Activated T-helper 1 cell treated with anti-CD3 and anti-CD28 coated beads, Interleukin-12 subunit alpha, Interleukin-12 subunit beta, Interleukin-2, Interleukin-4 antibody, amounts not matched to agents 30 ng/mL and 10 ng/mL and 1 ng/mL, durations not matched to agents 14 hours and 24 hours and 36 hours (primary cell): ENCODE data around the gene ANKDD1A. TPM values are rescaled to one million over a fixed set of nuclear protein-coding genes. Genes with fewer than 3 reads are reported as not detected.

Experiments used
- DNase-seq: peaks from one replicate; pipeline ENCODE4 v3.0.0; 2021; ENCODE audit warnings: low spot score
- H3K27ac Mint-ChIP-seq: one replicate; pipeline ENCODE4 v1.8.0; 2021; ENCODE audit warnings: mild to moderate bottlenecking, mixed read lengths
- H3K27me3 Mint-ChIP-seq: one replicate; pipeline ENCODE4 v1.8.0; 2022; ENCODE audit warnings: mild to moderate bottlenecking, moderate library complexity, mixed read lengths; ENCODE audit not compliant: insufficient read depth
- H3K36me3 Mint-ChIP-seq: one replicate; pipeline ENCODE4 v1.8.0; 2021; ENCODE audit warnings: low read depth, mixed read lengths
- H3K4me1 Mint-ChIP-seq: one replicate; pipeline ENCODE4 v1.8.0; 2021; ENCODE audit warnings: low read depth, mixed read lengths
- H3K4me3 Mint-ChIP-seq: one replicate; pipeline ENCODE4 v1.8.0; 2021; ENCODE audit warnings: mild to moderate bottlenecking, moderate library complexity, mixed read lengths
- H3K9me3 Mint-ChIP-seq: one replicate; pipeline ENCODE4 v1.8.0; 2021; ENCODE audit warnings: mixed read lengths
- intact Hi-C: fragments of 100-400 bp; cut with micrococcal nuclease; formaldehyde crosslinking; loops from one replicate; pipeline ENCODE4 v1.15.1; 2024
- total RNA-seq: library from RNA; stranded (reverse); gene quantifications from 2 replicates; pipeline ENCODE4 v1.2.3, GENCODE V29; 2022

ANKDD1A gene
- total RNA-seq, 1 donor from 2014 or later, result 1.3 TPM

DNA sequence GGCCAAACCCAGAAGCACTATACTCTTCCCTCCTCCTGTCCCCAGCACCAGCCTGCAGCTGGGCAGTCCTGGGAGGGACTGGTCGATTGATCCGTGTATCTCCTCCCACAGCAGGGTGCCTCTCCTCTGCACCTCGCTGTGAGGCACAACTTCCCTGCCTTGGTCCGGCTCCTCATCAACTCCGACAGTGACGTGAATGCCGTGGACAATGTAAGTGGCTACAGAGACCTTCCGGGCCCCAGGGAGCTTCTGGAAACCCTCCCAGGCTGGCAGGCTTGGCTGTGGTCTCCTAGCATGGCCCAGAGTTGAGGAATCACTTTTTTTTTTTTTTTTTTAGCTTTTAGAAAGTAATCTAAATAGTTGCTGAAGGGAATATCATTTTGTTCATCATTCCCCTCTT is 30.7 kb downstream of the ANKDD1A start:
- intact Hi-C loops, result no loop called here
- no peak overlapping the region for H3K27ac Mint-ChIP-seq

DNA sequence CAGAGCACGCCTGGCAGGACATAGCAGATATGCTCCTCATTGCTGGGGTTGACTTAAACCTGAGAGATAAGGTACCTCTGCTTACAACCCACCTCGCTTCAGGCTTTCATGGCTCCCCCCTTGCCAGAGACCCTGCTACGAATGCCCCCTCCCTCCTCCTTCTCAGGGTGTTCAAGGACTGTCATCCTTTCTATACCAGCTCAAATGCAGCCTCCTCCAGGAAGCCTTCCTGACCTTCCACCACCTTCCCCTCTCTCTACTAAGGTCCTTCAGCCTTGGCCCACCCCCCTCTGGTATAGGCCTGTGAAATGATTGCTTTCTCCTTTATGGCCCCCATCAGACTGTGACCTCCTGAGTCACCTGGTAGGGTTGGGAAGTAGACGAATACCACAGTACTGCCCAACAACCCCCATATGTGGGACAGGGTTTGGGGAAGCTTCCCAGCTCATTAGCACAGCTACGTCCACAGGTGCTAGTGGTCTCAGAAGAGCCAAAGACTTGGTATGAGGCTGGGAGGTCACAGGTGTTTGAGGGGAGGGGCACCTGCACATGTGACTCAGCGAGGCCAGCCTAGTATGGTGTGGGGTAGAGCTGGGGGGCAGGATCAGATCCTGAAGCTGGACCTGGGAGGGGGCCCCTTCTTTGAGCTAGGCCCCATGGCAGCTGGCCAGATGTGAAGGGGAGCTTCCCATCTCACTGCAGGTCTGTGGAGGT is 32.0 kb downstream of the ANKDD1A start:
- intact Hi-C loops, result no loop called here
- no peaks in the 10 kb centered on the region for H3K9me3 Mint-ChIP-seq
- no peaks in the 10 kb centered on the region for H3K27me3 Mint-ChIP-seq
- H3K36me3 Mint-ChIP-seq, result no peaks in the 10 kb centered on the region
- no peak for DNase-seq
- no peaks in the 10 kb centered on the region for H3K4me1 Mint-ChIP-seq
- no peak overlapping the region for H3K4me3 Mint-ChIP-seq
- no peak overlapping the region for H3K27ac Mint-ChIP-seq

More for the DNA sequence above, 30.7 kb downstream of the ANKDD1A start:
- DNase-seq, result no peak
- H3K9me3 Mint-ChIP-seq, result no peaks in the 10 kb centered on the region
- no peak overlapping the region for H3K4me3 Mint-ChIP-seq
- no peaks in the 10 kb centered on the region for H3K27me3 Mint-ChIP-seq
- no peaks in the 10 kb centered on the region for H3K36me3 Mint-ChIP-seq
- no peaks in the 10 kb centered on the region for H3K4me1 Mint-ChIP-seq

DNA sequence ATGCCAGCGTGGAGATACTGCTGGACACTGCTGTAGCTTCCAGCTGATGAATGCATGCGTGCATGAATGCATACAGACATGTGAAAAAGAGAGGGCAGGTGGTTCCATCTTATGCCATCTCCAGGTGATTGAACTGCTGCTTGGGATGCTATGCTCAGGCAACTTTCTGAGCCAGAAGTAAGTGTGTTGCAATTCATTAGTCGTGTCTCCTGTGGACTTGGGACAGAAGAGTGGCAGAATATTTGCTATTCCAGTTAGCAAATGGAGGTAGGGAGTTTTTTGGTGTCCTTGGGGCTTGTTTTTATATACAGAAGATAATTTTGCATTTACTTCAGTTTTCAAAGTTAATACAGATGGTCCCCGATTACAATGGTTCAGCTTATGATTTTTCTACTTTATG is 33.3 kb downstream of the ANKDD1A start:
- Mint-ChIP-seq H3K4me1 (no peaks in the 10 kb centered on the region), H3K27ac (no peak overlapping the region), H3K4me3 (no peak overlapping the region), H3K9me3 (no peaks in the 10 kb centered on the region), H3K36me3 (no peaks in the 10 kb centered on the region), H3K27me3 (no peaks in the 10 kb centered on the region)
- DNase-seq, result no peak
- intact Hi-C loops, result no loop called here

DNA sequence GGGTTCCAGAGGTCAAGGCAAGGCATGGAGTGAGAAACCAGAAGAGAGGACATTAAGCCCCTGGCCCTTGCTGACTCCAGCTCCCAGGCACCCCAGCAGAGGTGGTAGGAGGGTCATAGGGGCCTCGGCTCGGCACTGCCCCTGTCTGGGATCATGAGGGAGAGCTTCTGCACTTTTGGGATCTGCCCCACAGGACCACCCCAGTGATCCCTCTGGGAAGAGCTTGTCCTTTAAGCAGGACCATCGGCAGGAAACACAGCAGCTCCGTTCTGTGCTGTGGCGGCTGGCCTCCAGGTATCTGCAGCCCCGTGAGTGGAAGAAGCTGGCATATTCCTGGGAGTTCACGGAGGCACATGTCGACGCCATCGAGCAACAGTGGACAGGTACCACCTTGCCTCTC is 35.5 kb downstream of the ANKDD1A start:
- Mint-ChIP-seq H3K27me3 (no peaks in the 10 kb centered on the region), H3K9me3 (no peaks in the 10 kb centered on the region), H3K36me3 (no peaks in the 10 kb centered on the region), H3K4me1 (no peaks in the 10 kb centered on the region), H3K27ac (no peak overlapping the region), H3K4me3 (no peak overlapping the region)
- DNase-seq, result no peak
- intact Hi-C loops, result no loop called here

DNA sequence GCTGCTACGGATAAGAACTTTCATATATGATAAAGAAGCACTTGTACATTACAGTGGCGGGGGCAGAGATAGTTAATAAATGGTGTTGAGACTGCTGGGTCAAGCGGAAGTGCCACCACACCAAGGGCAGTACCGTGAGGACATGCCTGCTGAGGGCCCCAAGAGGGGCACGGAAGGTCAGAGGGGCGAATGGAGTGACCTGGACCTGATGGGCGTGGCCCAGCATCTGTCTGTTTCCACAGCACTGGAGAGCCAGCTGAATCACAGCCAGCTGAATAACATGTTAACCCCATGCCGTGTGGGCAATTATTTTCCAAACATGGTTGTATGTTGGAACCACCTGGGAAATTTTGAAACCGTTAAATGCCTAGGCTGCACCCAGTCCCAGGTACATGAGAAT is 37.2 kb downstream of the ANKDD1A start:
- Mint-ChIP-seq H3K4me1 (no peaks in the 10 kb centered on the region), H3K27ac (no peak overlapping the region), H3K36me3 (no peaks in the 10 kb centered on the region), H3K4me3 (no peak overlapping the region), H3K27me3 (no peaks in the 10 kb centered on the region), H3K9me3 (no peaks in the 10 kb centered on the region)
- no peak for DNase-seq
- intact Hi-C loops, result no loop called here

DNA sequence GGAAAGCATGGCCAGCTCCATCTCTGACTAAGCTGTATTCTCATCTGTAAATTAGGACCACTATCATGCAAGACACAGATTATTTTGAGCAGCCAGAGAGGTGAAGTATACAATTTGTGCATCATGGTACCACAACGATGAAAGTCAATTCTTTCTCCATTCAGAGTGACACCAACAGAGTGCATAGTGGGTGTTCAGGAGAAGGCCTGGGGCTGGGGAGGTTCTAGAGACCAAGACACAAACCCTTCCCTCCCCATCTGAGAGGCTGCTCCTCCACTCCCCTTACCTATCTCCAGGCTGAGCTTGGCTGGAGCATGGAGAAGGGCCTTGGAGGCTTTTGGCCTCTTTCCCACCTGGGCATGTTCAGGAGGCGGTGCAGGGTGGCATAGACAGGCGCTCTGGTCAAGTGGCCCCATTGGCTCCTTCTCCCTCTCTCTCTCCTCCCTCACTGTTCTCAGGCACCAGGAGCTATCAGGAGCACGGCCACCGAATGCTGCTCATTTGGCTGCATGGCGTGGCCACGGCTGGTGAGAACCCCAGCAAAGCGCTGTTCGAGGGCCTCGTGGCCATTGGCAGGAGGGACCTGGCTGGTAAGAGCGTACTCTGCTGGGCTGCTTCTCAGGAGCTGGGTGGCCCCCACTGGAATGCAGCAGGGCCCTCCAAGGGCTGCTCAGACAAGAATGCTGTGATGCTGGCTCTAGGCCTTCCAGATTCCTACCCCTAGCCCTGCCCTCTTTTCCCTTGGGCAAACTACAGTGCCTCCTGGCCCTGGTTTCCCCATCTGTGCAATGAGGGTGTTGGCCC is 37.9 kb downstream of the ANKDD1A start:
- H3K9me3 Mint-ChIP-seq, result no peaks in the 10 kb centered on the region
- no peak overlapping the region for H3K4me3 Mint-ChIP-seq
- no peaks in the 10 kb centered on the region for H3K27me3 Mint-ChIP-seq
- no peaks in the 10 kb centered on the region for H3K4me1 Mint-ChIP-seq
- intact Hi-C loops, result no loop called here
- no peak for DNase-seq
- H3K27ac Mint-ChIP-seq, result no peak overlapping the region
- H3K36me3 Mint-ChIP-seq, result no peaks in the 10 kb centered on the region

DNA sequence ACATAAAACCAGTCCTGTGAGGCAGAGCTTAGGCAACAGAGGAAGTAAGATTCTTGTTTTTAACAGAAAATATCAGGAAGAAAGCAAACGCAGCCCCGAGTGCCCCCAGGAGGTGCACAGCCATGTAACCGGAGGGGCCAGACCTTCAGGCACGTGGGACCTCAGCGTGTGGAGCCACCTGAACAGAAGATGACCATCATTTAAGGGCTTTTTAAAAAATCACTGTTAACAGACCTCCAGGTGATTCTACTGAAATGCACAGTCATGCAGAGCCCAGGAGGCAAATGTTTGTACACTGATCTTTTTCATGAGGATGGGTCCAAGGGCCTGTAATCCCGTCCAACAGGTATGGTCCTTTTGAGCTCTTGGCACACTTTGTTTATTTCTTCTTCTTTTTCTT is 39.2 kb downstream of the ANKDD1A start:
- Mint-ChIP-seq H3K27ac (no peak overlapping the region), H3K36me3 (peaks cover 7% of the 10 kb centered on the region), H3K27me3 (peaks cover 2% of the 10 kb centered on the region), H3K9me3 (no peaks in the 10 kb centered on the region), H3K4me1 (no peaks in the 10 kb centered on the region), H3K4me3 (no peak overlapping the region)
- intact Hi-C loops, result no loop called here
- DNase-seq, result no peak

DNA sequence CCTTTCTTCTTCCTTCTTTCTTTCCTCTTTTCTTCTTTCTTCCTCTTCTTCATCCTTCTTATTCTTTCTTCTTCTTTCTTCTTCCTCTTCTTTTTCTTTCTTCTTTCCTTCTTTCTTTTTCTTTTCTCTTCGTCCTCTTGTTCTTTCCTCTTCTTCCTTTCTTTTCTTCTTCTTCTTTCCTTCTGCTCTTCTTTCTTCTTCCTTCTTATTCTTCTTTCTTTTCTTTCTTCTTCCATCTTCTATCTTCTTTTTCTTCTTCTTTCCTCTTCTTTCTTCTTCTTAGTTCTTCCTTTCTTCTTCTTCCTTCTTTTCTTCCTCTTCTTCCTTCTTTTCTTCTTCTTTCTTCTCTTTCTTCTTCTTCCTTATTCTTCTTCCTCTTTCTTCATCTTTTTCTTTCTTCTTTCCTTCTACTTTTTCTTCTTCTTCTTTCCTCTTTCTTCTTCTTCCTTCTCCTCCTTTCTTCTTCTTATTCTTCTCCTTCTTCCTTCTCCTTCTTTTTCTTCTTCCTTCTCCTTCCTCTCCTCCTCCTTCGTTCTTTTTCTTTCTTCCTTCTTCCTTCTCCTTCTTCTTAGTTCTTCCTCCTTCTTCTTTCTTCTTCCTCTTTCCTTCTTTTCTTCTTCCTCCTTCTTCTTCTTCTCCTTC is 40.2 kb downstream of the ANKDD1A start:
- Mint-ChIP-seq H3K36me3 (peaks cover 9% of the 10 kb centered on the region), H3K27me3 (peaks cover 2% of the 10 kb centered on the region), H3K27ac (no peak overlapping the region), H3K4me3 (no peak overlapping the region), H3K9me3 (no peaks in the 10 kb centered on the region), H3K4me1 (no peaks in the 10 kb centered on the region)
- DNase-seq, result no peak
- intact Hi-C loops, result no loop called here

DNA sequence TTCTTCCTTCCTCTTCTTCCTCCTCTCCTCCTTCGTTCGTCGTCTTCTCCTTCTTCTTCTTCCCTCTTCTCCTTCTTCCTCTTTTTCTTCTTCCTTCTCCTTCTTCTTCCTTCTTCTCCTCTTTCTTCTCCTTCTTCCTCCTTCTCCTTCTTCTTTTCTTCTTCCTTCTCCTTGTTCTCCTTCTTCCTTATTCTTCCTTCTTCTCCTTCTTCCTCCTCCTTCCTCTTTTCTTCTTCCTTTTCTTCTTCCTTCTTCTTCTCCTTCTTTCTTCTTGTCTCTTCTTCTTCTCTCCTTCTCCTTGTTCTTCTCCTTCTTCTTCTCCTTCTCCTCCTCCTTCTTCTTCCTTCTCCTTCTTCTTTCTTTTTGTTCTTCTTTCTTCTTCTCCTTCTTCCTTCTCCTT is 42.7 kb downstream of the ANKDD1A start:
- intact Hi-C loops, result no loop called here
- Mint-ChIP-seq H3K36me3 (peaks cover 15% of the 10 kb centered on the region), H3K9me3 (no peaks in the 10 kb centered on the region), H3K27me3 (peaks cover 2% of the 10 kb centered on the region), H3K4me3 (no peak overlapping the region), H3K27ac (no peak overlapping the region), H3K4me1 (no peaks in the 10 kb centered on the region)
- no peak for DNase-seq

DNA sequence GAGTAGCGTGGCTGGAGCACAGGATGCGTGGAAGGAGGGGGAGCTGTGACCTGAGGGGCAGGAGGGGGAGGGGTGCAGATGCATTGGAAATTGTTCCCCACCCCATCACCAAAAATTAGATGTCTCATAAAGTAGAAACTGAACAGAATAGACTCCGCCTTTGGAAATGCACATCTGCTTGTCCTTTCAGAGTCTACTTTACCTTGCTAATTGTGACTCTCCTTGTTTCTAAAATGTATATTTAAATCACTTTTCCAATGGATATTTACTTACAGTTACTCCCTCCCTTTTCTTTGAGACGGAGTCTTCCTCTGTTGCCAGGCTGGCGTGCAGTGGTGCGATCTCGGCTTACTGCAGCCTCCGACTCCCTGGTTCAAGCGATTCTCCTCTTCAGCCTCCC is 47.4 kb downstream of the ANKDD1A start:
- Mint-ChIP-seq H3K36me3 (peaks cover 43% of the 10 kb centered on the region), H3K27ac (no peak overlapping the region), H3K4me3 (no peak overlapping the region), H3K27me3 (peaks cover 2% of the 10 kb centered on the region), H3K4me1 (no peaks in the 10 kb centered on the region), H3K9me3 (no peaks in the 10 kb centered on the region)
- intact Hi-C loops, result no loop called here
- DNase-seq, result no peak

DNA sequence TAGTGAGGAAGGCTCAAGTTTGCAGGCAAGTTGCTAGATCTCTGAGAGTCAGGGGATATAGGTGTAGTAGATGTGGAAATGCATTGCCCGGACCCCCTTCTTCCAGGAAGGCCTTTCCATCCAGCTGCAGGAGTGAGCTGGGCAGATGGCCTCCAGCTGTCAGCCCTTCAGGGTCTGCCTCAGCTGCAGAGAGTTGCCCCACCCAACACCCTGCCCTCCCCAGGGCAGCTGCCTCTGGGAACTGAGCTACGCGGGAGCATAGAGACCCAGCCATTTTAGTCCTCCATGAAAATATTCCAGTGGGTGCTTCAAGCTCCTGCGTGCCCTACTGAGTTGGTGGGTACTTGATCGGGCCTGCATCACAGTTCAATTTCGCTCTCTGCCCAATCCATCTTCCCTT is 48.5 kb downstream of the ANKDD1A start:
- intact Hi-C loops, result no loop called here
- Mint-ChIP-seq H3K36me3 (peaks cover 52% of the 10 kb centered on the region), H3K9me3 (no peaks in the 10 kb centered on the region), H3K4me3 (no peak overlapping the region), H3K27ac (no peak overlapping the region), H3K4me1 (no peaks in the 10 kb centered on the region), H3K27me3 (no peaks in the 10 kb centered on the region)
- no peak for DNase-seq

DNA sequence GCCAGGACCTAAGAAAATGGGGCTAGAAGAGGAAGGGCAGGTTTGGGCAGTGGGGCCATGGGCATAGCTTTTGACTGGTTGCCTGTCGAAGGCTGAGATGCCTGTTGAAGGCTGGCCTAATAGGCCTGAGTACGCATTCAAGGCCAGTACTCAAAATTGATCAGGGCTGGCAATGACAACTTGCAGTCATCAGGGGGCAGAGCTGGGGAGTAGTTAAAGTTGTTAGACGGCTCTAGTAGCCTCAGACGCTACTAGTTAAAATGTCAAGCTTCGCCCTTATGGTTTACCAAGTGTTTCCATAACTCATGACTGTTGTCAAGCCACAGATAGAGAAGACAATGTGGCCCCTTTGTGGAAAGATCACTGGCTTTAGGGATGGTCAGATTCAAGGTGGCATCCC is 49.3 kb downstream of the ANKDD1A start:
- H3K9me3 Mint-ChIP-seq, result no peaks in the 10 kb centered on the region
- no peaks in the 10 kb centered on the region for H3K4me1 Mint-ChIP-seq
- DNase-seq, result no peak
- H3K36me3 Mint-ChIP-seq, result peaks cover 51% of the 10 kb centered on the region
- no peak overlapping the region for H3K4me3 Mint-ChIP-seq
- H3K27me3 Mint-ChIP-seq, result no peaks in the 10 kb centered on the region
- intact Hi-C loops, result no loop called here
- no peak overlapping the region for H3K27ac Mint-ChIP-seq

DNA sequence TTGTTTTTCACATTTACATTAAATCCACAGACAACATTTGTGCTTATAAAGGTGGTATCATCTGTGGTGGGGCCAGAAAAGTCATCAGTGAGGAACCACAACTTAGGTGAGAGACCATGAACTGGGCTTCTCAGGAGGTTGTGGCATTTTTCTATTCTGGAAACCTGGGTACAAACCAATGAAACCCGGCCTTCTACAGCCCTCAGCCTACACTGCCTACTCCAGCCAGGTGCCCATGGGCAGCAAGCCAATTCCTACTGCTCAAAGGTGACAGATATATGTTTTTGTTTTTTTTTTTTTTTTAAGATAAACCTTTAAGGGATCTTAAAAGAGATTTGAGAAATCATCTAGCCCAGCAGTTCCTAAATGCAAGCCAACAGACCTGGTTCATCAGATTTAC is 57.7 kb downstream of the ANKDD1A start:
- no peaks in the 10 kb centered on the region for H3K9me3 Mint-ChIP-seq
- peaks cover 42% of the 10 kb centered on the region for H3K36me3 Mint-ChIP-seq
- DNase-seq, result no peak
- H3K27me3 Mint-ChIP-seq, result no peaks in the 10 kb centered on the region
- no peak overlapping the region for H3K4me3 Mint-ChIP-seq
- H3K27ac Mint-ChIP-seq, result no peak overlapping the region
- intact Hi-C loops, result no loop called here
- no peaks in the 10 kb centered on the region for H3K4me1 Mint-ChIP-seq
